HG03095 (cell line): ENCODE results near the gene RAI14.

Experiments used
- ATAC-seq: cut with Tn5 transposase; IDR thresholded peaks from one replicate; pipeline ENCODE4 v1.9.1; 2021; ENCODE audit warnings: moderate library complexity; ENCODE audit not compliant: unreplicated experiment

The RAI14 gene

GRCh38 chr5:34674187-34674586 lies 18.1 kb downstream of the RAI14 start:
- ATAC-seq, result no peak

GRCh38 chr5:34675857-34676256 lies 19.7 kb downstream of the RAI14 start:
- no peak for ATAC-seq

GRCh38 chr5:34676416-34676815 lies 20.3 kb downstream of the RAI14 start:
- no peak for ATAC-seq

GRCh38 chr5:34677428-34677827 lies 21.3 kb downstream of the RAI14 start:
- no peak for ATAC-seq

- ATAC-seq, result no peak
Observed at GRCh38 chr5:34680896-34681295, 24.8 kb downstream of the RAI14 start.

- ATAC-seq, result no peak
Observed at GRCh38 chr5:34682926-34683623, 26.9 kb downstream of the RAI14 start.

- no peak for ATAC-seq
Observed at GRCh38 chr5:34684281-34684979, 28.3 kb downstream of the RAI14 start.

GRCh38 chr5:34684980-34685352 lies 28.8 kb downstream of the RAI14 start:
- no peak for ATAC-seq

- ATAC-seq, result no peak
Observed at GRCh38 chr5:34685485-34686165, 29.5 kb downstream of the RAI14 start.

- ATAC-seq, result no peak
Observed at GRCh38 chr5:34686762-34687268, 30.7 kb downstream of the RAI14 start.

GRCh38 chr5:34687269-34688011 lies 31.3 kb downstream of the RAI14 start:
- no peak for ATAC-seq

GRCh38 chr5:34688015-34688810 lies 32.1 kb downstream of the RAI14 start:
- no peak for ATAC-seq

GRCh38 chr5:34690301-34690700 lies 34.2 kb downstream of the RAI14 start:
- no peak for ATAC-seq

- no peak for ATAC-seq
Observed at GRCh38 chr5:34690898-34691297, 34.8 kb downstream of the RAI14 start.

- ATAC-seq, result no peak
Observed at GRCh38 chr5:34691326-34691725, 35.2 kb downstream of the RAI14 start.

GRCh38 chr5:34692786-34693185 lies 36.7 kb downstream of the RAI14 start:
- ATAC-seq, result no peak

- ATAC-seq, result no peak
Observed at GRCh38 chr5:34694012-34694411, 37.9 kb downstream of the RAI14 start.

- ATAC-seq, result no peak
Observed at GRCh38 chr5:34694685-34695084, 38.6 kb downstream of the RAI14 start.

- no peak for ATAC-seq
Observed at GRCh38 chr5:34695275-34696027, 39.3 kb downstream of the RAI14 start.
